ENCODE measurements around the gene TTLL11.

DNA sequence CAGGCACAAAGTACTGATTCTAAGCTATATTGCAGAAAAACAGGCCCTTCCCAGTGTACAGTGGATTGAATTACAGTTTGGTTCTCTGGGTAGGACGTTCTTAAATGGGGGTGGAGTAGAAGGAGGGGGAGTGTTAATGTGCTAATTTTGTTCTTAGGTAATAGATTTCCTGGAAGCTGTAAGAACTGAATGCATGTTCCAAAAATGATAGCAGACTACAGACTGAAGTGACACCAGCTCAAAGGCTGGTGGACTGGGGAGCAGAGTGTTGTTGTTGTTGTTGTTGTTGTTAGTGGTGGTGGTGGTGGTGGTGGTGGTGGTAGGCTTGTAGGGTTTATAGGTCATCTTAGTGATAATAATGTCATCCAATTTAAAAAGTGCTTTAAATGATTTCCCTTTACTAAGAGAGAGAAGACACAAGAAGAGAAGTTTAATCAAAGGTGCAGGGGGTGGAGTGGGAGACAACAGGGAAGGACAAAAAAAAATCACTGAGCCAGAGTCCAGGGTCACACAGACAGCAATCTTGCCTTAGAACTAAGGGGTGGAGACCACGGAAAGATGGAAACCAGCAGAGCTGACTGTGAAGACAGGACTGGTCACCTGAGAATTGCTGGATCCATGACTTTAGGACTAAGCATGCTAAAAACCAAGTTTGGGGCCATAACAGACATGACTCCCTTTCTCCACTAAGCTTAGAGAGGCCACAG is 27.0 kb downstream of the TTLL11 start:
- TF ChIP-seq CTCF (conservative IDR thresholded peaks at IDR 0.05; ENCODE audit: low read length): no peak
- TF ChIP-seq EZH2phosphoT487 (IDR thresholded peaks at IDR 0.05; ENCODE audit: borderline replicate concordance): no peak

Data from Loucy (cell line).